HG03039 (cell line): Measurements from ENCODE around the gene TCF4.

Experiments used
- ATAC-seq: cut with Tn5 transposase; IDR thresholded peaks from one replicate; pipeline ENCODE4 v1.9.1; 2021; ENCODE audit warnings: mild to moderate bottlenecking, moderate library complexity; ENCODE audit not compliant: unreplicated experiment

TCF4 gene

GRCh38 chr18:55419132-55419946, 168.7 kb downstream of the TCF4 start:
- no peak for ATAC-seq

GRCh38 chr18:55418439-55418838, 169.6 kb downstream of the TCF4 start:
- ATAC-seq, result no peak

- no peak for ATAC-seq
Measured at GRCh38 chr18:55416791-55417190, 171.2 kb downstream of the TCF4 start.

- ATAC-seq, result peak; percentile 76
Measured at GRCh38 chr18:55415258-55415871, 172.6 kb downstream of the TCF4 start.

GRCh38 chr18:55414475-55414874, 173.5 kb downstream of the TCF4 start:
- no peak for ATAC-seq

- ATAC-seq, result no peak
Measured at GRCh38 chr18:55413474-55413873, 174.5 kb downstream of the TCF4 start.

- no peak for ATAC-seq
Measured at GRCh38 chr18:55407774-55408535, 180.0 kb downstream of the TCF4 start.

- ATAC-seq, result no peak
Measured at GRCh38 chr18:55407191-55407590, 180.8 kb downstream of the TCF4 start.

- ATAC-seq, result no peak
Measured at GRCh38 chr18:55406451-55406991, 181.5 kb downstream of the TCF4 start.

GRCh38 chr18:55405893-55406406, 182.0 kb downstream of the TCF4 start:
- ATAC-seq, result no peak

GRCh38 chr18:55405475-55405874, 182.5 kb downstream of the TCF4 start:
- no peak for ATAC-seq

- no peak for ATAC-seq
Measured at GRCh38 chr18:55404832-55405465, 183.0 kb downstream of the TCF4 start.

- ATAC-seq, result no peak
Measured at GRCh38 chr18:55404136-55404830, 183.7 kb downstream of the TCF4 start.

GRCh38 chr18:55403421-55403949, 184.5 kb downstream of the TCF4 start:
- ATAC-seq, result no peak

- ATAC-seq, result no peak
Measured at GRCh38 chr18:55402731-55403405, 185.1 kb downstream of the TCF4 start.

GRCh38 chr18:55401638-55402191, 186.3 kb downstream of the TCF4 start:
- ATAC-seq, result no peak

- no peak for ATAC-seq
Measured at GRCh38 chr18:55400590-55401541, 187.1 kb downstream of the TCF4 start.

- no peak for ATAC-seq
Measured at GRCh38 chr18:55400081-55400480, 187.9 kb downstream of the TCF4 start.
